Activated naive CD4-positive, alpha-beta T cell treated with anti-CD3 and anti-CD28 coated beads for 36 hours (primary cell): Measurements from ENCODE around the gene DBN1. TPM values are rescaled to one million over a fixed set of nuclear protein-coding genes. Genes with fewer than 3 reads are reported as not detected.
"Not testable (repeated sequence)": the region's sequence is repeated elsewhere in the genome, so short reads cannot be mapped to it uniquely, and the experiment has no call there.

ENCODE experiments used
- CTCF ChIA-PET: fragments of 350-600 bp; sonication (Branson Sonifier 250); formaldehyde crosslinking; loops from one replicate; lab custom pipeline; 2021; ENCODE audit warnings: antibody characterized with exemption; lab: Charles Lee
- DNase-seq: peaks from one replicate; pipeline ENCODE4 v3.0.0-alpha.2; 2020
- H3K27ac Mint-ChIP-seq: one replicate; pipeline ENCODE4 v1.8.0; 2021; ENCODE audit warnings: mild to moderate bottlenecking, mixed read lengths
- H3K27me3 Mint-ChIP-seq: one replicate; pipeline ENCODE4 v1.8.0; 2021; ENCODE audit warnings: low read depth, mixed read lengths
- H3K36me3 Mint-ChIP-seq: one replicate; pipeline ENCODE4 v1.8.0; 2021; ENCODE audit warnings: low read depth, mixed read lengths
- H3K4me1 Mint-ChIP-seq: one replicate; pipeline ENCODE4 v1.8.0; 2021; ENCODE audit warnings: low read depth, mixed read lengths
- H3K4me3 Mint-ChIP-seq: one replicate; pipeline ENCODE4 v1.8.0; 2021; ENCODE audit warnings: mild to moderate bottlenecking, moderate library complexity, mixed read lengths
- H3K9me3 Mint-ChIP-seq: one replicate; pipeline ENCODE4 v1.8.0; 2021; ENCODE audit warnings: mixed read lengths
- intact Hi-C: fragments of 100-400 bp; cut with micrococcal nuclease; formaldehyde crosslinking; loops from one replicate; pipeline ENCODE4 v1.15.1; 2023
- total RNA-seq, 2 experiments: library from RNA; stranded (reverse); gene quantifications; one replicate each; pipeline ENCODE4 v1.2.3, GENCODE V29; 2021

Gene DBN1
- total RNA-seq, 2 experiments from 2014 or later = 20.8 to 22.4 TPM

DNA sequence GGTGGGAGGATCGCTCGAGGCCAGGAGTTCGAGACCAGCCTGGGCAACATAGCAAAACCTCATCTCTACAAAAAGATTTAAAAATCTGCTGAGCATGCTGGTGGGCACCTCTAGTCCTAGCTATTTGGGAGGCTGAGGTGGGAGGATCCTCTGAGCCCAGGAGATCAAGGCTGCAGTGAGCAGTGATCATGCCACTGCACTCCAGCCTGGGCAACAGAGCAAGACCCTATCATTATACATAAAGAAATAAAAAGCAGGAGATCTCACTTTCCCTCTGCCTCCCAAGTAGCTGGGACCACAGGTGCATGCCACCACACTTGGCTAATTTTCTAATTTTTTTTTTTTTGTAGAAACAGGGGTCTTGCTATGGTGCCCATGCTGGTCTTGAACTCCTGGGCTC is 12.3 kb upstream of the DBN1 start:
- H3K4me3 Mint-ChIP-seq, H3K27ac Mint-ChIP-seq, H3K27me3 Mint-ChIP-seq, H3K4me1 Mint-ChIP-seq, intact Hi-C loops, H3K36me3 Mint-ChIP-seq, DNase-seq, H3K9me3 Mint-ChIP-seq: not testable (repeated sequence)
- CTCF ChIA-PET = interaction anchor here (1.9 kb wide), 1 partner anchor 16 kb away, joined by 6 read pairs; no protein-coding TSS in a partner anchor

DNA sequence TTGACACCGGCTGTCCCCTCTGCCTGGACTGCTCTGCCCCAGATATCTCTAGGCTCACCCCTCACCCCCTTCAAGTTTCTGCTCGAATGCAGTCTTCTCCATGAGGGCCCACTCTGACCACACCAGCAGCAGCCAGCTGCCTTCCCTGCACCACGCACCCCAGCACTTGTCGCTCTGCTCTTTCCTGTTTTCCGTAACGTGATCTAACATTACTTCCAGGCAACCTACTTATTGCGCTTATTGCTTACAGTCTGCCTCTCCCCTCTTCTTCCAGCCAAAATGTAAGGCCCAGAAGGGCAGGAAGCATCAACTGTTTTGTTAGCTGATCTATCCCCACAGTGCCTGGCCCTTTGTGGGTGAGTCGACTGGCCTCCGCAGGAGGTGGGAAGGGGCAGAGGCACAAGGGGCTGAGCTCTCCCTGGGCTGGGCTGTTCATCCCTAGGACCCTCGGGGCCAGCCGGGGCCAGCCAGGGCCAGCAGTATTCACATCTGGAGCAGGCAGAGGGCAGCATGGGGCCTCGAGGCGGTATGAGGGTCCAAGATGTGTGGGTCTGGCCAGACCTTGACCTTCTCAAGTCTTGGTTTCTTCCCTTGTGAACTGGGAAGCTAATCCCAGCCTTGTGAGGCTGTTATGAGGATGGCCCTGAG is 11.6 kb upstream of the DBN1 start:
- Mint-ChIP-seq H3K36me3 (peaks cover 2% of the 10 kb centered on the region), H3K9me3 (no peaks in the 10 kb centered on the region), H3K27me3 (no peaks in the 10 kb centered on the region), H3K4me3 (no peak overlapping the region), H3K4me1 (peaks cover under 1% of the 10 kb centered on the region), H3K27ac (no peak overlapping the region)
- intact Hi-C loops = no loop called here
- CTCF ChIA-PET = interaction anchor here (1.9 kb wide), 1 partner anchor 17 kb away, joined by 6 read pairs; no protein-coding TSS in a partner anchor
- DNase-seq = no peak

DNA sequence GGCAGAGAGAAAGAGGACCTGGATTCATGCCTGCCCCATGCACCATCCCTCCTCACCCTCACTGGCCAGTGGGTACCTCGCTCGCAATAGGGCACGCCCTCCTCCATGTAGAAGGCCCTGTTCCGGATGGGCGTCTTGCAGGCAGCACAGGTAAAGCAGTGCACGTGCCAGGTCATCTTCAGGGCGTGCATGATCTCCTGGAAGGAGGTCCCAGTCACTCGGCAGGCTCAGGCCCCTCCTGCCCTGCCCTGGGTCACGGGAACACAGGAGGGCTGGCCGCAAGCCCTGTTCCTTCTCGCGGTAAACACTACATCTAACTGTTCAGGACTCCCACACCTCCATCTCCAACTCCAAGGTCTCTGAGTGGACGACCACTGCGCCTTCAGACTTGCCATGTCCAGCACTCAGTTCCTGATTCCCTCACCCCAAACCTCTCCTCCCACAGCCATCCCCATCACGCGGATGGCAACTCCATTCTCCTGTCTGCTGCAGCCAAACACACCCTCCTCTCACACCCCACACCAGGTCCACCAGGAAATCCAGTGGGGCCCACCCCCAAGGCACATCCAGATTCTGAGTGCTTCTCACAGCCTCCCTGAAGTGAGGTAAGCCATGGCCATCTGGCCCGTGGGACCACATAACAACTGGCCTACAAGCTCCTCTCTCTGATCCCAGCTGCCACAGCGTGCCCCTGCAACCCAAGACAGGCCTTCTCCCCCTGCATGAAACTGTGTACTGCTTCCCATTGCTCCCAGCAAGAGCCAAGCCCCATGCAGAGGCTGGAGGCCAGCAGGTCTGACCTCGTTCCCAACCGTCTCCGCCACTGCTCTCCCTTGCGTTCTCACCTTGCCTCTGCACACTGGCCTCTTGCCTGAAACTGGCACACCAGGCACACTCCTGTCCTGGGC is 10.8 kb upstream of the DBN1 start:
- H3K4me3 Mint-ChIP-seq = no peak overlapping the region
- no peaks in the 10 kb centered on the region for H3K27me3 Mint-ChIP-seq
- CTCF ChIA-PET = interaction anchor here (1.9 kb wide), 1 partner anchor 18 kb away, joined by 6 read pairs; no protein-coding TSS in a partner anchor
- H3K4me1 Mint-ChIP-seq = peaks cover 8% of the 10 kb centered on the region
- H3K27ac Mint-ChIP-seq = no peak overlapping the region
- no peak for DNase-seq
- peaks cover 4% of the 10 kb centered on the region for H3K36me3 Mint-ChIP-seq
- intact Hi-C loops = no loop called here
- no peaks in the 10 kb centered on the region for H3K9me3 Mint-ChIP-seq

DNA sequence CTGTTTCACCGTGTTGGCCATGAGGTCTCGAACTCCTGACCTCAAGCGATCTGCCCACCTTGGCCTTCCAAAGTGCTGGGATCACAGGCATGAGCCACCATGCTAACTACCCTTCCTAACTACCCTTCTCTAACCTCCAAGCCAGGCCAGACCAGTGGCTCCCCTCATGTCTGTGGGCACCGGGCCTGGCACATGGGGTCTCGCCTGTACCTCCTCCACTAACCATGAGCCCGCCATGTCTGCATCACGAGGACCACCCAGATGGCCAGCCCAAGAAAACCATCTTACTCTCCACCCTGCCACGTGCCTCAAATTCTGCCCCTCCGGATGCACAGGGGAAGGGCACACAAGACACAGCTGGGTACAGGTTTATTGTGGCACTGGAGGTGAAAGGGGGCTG is 9.6 kb upstream of the DBN1 start:
- Mint-ChIP-seq H3K4me3 (no peak overlapping the region), H3K27ac (no peak overlapping the region), H3K27me3 (no peaks in the 10 kb centered on the region), H3K36me3 (peaks cover 5% of the 10 kb centered on the region), H3K9me3 (no peaks in the 10 kb centered on the region), H3K4me1 (peaks cover 20% of the 10 kb centered on the region)
- CTCF ChIA-PET = no interaction called here
- no peak for DNase-seq
- intact Hi-C loops = no loop called here

DNA sequence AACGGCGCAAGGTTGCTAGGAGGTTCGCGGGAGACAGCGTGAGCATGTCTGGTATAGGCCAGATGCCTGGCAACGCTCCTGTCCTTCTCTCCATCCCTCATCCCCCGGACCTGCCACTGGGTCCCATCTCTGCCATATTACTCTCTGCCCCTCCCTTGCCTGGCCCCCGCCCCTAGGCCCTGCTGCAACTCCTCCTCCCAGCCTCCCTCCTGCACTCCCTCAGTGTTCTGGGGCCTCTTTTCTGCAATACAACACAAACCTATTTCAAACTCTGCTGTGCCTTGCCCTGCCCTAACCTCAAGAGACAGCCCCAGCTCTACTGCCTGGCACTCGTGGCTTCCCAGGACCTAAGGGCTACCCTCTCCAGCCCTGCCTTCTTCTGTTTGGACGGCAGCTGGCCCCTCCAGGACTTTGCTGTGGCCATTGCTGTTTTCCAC is 8.9 kb upstream of the DBN1 start:
- H3K4me1 Mint-ChIP-seq = peaks cover 25% of the 10 kb centered on the region
- peaks cover 5% of the 10 kb centered on the region for H3K36me3 Mint-ChIP-seq
- H3K4me3 Mint-ChIP-seq = no peak overlapping the region
- H3K27ac Mint-ChIP-seq = no peak overlapping the region
- H3K9me3 Mint-ChIP-seq = no peaks in the 10 kb centered on the region
- intact Hi-C loops = no loop called here
- CTCF ChIA-PET = no interaction called here
- H3K27me3 Mint-ChIP-seq = no peaks in the 10 kb centered on the region
- no peak for DNase-seq

DNA sequence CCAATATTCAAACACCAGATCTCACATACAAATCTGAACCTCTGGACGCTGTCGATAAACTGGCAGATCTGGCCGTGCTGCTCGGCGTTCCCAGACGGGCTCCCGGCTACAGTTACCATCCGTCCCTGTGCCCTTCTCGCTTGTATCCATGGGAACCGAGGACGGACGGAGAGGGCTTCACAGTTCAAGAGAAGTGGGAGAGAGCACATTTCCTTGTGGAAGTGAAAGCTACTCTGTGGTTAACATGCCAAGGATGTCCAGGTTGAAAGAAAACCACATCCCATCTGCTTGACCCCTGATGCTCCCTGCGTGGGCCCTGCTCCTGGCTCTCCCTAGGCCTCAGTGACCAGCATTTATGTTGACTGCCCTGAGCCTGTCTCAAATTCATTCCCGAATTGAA is 6.3 kb upstream of the DBN1 start:
- Mint-ChIP-seq H3K27ac (peak overlapping the region; percentile 94), H3K4me3 (no peak overlapping the region), H3K9me3 (no peaks in the 10 kb centered on the region), H3K4me1 (peaks cover 45% of the 10 kb centered on the region), H3K27me3 (no peaks in the 10 kb centered on the region), H3K36me3 (peaks cover 5% of the 10 kb centered on the region)
- CTCF ChIA-PET = interaction anchor here (0.6 to 1.9 kb wide), 6 partner anchors 12 to 395 kb away, joined by 3 to 10 read pairs (median 3); no protein-coding TSS in a partner anchor
- no peak for DNase-seq
- intact Hi-C loops = loop anchor here (1.0 to 2.0 kb wide), 2 partner anchors 18 to 23 kb away; partner anchors contain the start of gene PDLIM7

DNA sequence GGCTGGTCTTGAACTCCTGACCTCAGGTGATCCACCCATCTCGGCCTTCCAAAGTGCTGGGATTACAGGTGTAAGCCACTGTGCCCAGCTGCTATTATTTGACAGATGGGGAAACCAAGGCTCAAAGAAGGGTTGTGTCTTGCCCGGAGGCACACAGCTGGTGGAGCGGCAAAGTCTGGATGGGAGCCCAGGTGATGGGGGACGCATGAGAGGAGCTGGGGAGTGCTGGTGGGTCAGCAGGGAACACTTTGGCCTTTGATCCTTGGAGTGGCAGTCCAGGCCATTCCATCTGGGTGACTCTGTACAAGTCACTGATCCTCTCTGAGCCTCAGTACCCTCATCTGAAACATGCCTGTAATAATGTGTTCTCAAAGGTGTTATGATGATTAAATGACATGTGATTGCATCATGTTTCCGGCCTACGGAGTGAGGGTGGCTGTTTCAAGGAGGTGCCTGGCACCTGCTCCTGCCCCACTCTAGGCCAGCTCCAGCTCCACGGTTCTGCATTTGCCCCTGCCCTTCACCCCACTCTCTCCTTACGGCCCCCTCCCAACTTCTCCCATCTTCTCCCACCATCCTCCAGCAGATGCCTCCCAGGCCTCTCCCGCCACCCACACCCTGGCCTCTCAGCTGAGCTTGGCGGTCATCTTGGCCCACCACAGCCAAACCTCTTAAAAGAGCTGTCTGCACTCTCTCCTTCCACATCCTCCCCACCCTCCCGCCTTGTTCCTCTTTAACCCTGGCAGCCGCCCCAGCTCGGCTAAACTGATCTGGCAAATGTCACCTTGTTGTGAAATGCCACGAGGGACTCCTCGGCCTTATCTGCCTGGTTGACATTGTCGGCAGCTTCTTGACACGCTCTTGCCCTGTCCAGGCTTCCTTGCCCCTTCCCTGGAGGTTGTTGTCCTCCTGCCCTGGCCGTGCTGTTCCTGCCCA is 5.5 kb upstream of the DBN1 start:
- H3K27ac Mint-ChIP-seq = peak overlapping the region; percentile 94
- no peaks in the 10 kb centered on the region for H3K9me3 Mint-ChIP-seq
- intact Hi-C loops = loop anchor here (1.0 to 2.0 kb wide), 2 partner anchors 18 to 22 kb away; partner anchors contain the start of gene PDLIM7
- peaks cover 5% of the 10 kb centered on the region for H3K36me3 Mint-ChIP-seq
- peaks cover 51% of the 10 kb centered on the region for H3K4me1 Mint-ChIP-seq
- H3K27me3 Mint-ChIP-seq = peaks cover under 1% of the 10 kb centered on the region
- no peak overlapping the region for H3K4me3 Mint-ChIP-seq
- CTCF ChIA-PET = interaction anchor here (0.6 to 2.0 kb wide), 12 partner anchors 9 to 394 kb away, joined by 3 to 10 read pairs (median 4); no protein-coding TSS in a partner anchor
- peak; percentile 73 for DNase-seq

DNA sequence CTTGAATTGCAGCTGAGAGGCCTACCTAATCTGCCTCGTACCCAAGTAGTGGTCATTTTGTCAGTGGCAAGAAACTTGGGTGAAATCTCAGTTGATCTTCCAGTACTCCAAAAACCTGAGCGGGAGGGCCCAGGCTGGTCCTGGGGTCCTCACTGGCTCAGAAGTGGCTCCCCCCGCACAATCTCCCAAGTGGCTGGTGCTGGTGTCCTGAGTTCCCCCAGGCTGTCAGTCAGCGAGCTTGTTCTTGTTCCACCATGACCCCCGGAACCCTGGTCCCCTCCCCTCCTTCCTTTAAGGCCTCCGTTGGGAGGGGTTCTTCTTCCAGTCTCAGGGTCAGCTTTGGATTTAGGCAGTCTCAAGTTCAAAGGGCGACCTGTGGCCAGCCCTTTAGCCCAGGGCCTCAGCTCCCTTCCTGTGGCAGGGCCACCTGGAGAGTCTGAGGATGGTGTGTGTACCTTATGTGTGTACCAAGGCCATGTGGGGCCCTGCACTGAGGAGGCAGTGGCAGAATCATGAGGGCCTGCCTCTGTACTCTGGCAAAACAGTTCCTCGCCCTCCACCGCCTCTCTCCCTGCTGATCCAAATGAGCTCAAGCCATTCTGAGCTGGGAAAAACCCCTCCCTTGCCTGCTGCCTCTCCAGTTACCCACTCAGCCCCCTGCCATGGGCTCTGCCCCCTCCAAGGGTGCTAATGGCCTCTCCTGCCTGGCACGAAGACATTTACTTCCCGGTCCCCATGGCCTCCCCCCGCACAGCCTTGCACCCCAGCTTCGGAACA is 4.5 kb upstream of the DBN1 start:
- peaks cover 5% of the 10 kb centered on the region for H3K36me3 Mint-ChIP-seq
- intact Hi-C loops = loop anchor here (2.0 kb wide), 1 partner anchor 21 kb away; no protein-coding TSS in a partner anchor
- H3K4me3 Mint-ChIP-seq = no peak overlapping the region
- H3K27ac Mint-ChIP-seq = peak overlapping the region; percentile 94
- DNase-seq = no peak
- H3K9me3 Mint-ChIP-seq = no peaks in the 10 kb centered on the region
- H3K4me1 Mint-ChIP-seq = peaks cover 53% of the 10 kb centered on the region
- H3K27me3 Mint-ChIP-seq = peaks cover 2% of the 10 kb centered on the region
- CTCF ChIA-PET = interaction anchor here (0.6 to 2.9 kb wide), 10 partner anchors 10 to 168 kb away, joined by 3 to 10 read pairs (median 5); no protein-coding TSS in a partner anchor

DNA sequence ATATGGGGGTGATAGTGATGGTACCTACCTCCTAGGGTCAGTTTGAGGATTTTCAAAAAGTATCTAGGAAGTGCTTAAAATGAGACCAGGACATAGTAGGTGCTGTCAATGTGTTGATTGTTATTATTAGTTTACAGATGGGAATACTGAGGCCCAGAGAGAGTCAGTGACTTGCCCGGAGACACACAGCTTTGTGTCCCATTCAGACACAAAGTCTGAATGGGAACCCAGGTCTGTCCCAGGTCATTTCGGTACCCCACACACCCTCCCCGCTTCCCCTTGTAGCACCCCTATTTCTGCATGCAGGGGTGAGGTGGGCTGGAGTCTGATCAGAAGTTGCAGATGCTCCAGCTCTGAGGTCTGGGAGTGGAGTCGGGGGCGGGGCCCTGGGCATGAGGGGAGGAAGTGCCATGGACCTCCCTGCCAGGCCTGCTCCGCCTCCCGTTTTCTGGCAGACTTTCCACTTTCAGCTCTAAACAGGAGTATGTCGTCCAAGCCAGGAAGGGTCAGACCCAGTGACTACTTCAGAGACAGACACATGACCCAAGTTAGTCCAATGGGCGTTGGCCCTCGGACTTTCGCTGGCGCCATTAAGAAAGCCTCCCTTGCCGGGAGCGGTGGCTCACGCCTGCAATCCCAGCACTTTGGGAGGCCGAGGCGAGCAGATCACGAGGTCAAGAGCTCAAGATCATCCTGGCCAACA is 3.2 kb upstream of the DBN1 start:
- intact Hi-C loops = no loop called here
- Mint-ChIP-seq H3K36me3 (peaks cover 5% of the 10 kb centered on the region), H3K27ac (peak overlapping the region; percentile 60), H3K4me3 (no peak overlapping the region), H3K9me3 (no peaks in the 10 kb centered on the region), H3K27me3 (peaks cover 2% of the 10 kb centered on the region), H3K4me1 (peaks cover 57% of the 10 kb centered on the region)
- CTCF ChIA-PET = interaction anchor here (1.1 to 2.9 kb wide), 7 partner anchors 19 to 166 kb away, joined by 4 to 10 read pairs (median 6); no protein-coding TSS in a partner anchor
- DNase-seq = no peak

DNA sequence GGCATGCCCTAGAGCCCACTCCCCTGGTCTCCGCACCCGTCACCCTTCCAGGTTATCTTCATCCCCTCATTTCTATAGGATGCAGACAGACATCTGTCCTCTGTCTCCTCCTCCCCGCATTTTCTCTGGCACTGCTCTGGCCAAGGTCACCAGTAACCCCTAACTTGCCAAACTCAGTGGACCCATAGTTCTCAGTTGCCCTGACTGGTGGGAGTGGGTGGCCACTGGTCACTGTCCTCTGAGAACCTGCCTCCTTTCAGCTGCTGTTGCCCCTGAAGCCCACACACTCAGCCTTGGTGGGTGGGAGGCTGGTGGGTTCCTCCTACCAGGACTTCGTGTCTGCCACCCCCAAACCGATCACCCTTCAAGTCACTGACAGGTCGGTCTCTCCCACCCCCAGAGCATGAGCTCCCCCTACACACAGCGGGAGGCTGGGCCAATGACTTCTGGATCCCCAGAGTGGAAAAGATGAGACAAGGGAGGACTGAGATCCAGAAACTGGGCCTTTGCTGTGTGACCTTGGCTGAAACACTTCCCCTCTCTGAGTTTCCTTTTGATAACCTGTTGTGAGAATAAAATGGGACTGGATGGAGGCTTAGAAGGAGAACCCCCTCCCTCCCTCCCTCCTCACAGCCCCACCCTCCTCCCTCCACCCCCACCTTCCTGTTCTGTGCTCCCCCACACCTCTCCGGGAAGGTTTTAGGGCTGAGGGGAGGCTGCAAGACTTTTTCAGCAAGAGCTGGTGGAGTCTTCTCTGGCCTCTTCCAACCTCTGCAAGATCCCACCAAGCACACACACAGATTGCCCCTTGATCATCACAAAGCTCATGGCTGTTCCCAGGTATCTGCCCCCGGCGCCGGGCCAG is 2.4 kb upstream of the DBN1 start:
- H3K27ac Mint-ChIP-seq = peak overlapping the region; percentile 60
- DNase-seq = no peak
- CTCF ChIA-PET = interaction anchor here (1.1 to 2.9 kb wide), 5 partner anchors 19 to 165 kb away, joined by 4 to 10 read pairs (median 6); no protein-coding TSS in a partner anchor
- intact Hi-C loops = no loop called here
- H3K4me1 Mint-ChIP-seq = peaks cover 60% of the 10 kb centered on the region
- no peak overlapping the region for H3K4me3 Mint-ChIP-seq
- H3K9me3 Mint-ChIP-seq = no peaks in the 10 kb centered on the region
- H3K36me3 Mint-ChIP-seq = peaks cover 5% of the 10 kb centered on the region
- peaks cover 2% of the 10 kb centered on the region for H3K27me3 Mint-ChIP-seq
